Amniotic stem cell (primary cell): ENCODE results near the gene CDK18.
"Not testable (repeated sequence)": the region's sequence is repeated elsewhere in the genome, so short reads cannot be mapped to it uniquely, and the experiment has no call there.

Experiments used
- DNase-seq: peaks from one replicate; lab custom pipeline; 2025; lab: John Stamatoyannopoulos, UW

The CDK18 gene

DNA sequence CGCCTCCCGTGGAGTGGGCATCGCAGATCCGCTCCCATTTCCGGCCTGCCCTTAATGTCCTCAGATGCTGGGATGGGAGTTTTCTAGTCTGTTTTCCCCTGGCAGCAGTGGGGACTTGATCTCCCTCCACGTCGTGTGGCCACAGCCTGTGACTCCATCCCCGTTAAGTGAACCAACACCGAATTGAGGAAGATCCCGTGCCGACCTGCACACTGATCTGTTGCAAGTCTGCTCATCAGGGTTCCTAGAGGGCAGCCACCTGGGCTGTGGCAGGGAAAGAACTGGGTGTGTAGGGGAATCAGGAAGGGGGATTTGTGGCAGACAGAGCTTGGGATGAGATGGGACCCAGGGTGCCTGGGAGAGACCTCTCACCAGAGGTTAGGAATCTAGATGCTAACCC is 23.3 kb upstream of the CDK18 start:
- DNase-seq: no peak

DNA sequence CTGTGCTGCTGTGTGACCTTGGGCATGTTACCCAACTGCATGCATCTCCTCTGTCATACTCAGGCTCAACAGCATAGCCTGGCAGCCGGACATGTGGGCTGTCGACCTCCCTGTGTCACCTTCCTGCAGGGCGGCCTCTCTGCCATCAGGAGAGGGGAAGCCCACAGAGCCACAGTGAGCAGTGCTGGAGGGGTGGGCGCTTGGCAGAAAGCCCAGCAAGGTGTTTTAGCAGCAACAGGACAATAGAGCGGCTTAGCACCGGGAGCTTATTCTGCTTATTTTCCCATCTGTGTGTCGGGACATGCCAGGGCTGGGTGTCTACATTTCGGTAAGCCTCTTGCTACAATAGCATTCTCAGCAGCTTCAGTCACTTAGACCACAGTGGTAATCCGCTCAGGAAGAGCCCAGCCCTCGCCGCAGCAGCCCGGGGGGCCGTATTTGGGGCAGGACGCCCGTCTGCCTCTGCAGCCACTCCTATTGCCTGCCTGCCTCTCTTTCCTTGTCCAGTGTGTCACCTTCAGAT is 22.8 kb upstream of the CDK18 start:
- no peak for DNase-seq

DNA sequence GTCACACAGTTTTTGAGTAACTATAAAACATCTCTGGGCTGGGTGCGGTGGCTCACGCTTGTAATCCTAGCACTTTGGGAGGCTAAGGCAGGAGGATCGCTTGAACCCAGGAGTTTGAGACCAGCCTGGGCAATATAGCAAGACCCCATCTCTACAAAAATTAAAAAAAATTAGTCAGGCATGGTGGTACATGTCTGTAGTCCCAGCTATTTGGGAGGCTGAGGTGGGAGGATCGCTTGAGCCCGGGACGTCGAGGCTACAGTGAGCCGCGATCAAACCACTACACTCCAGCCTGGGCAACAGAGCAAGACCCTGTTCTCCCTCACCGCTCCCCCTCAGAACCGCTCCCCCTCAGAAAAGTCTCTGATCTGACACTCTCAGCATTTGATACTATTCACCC is 21.9 kb upstream of the CDK18 start:
- DNase-seq: not testable (repeated sequence)

DNA sequence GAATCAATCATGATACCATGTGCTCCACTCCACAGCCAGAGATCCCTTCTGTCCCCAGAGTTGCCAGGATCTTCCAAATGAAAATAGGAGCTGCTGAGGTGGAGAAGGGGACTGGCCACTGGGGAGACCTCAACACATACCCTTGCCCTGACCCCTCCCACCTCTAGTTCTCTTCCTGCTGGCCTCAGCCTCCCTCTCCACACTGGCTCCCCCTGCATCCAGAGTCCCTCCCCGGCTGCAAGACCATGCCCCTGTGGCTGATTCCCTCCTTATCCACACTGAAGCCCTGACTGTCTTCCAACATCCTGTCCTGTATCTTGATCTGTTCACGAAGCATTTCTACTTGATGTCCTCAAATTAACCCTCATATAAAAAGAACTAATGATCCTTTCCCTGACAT is 21.1 kb upstream of the CDK18 start:
- DNase-seq: no peak

- no peak for DNase-seq
Measured at GRCh38 chr1:205484985-205485967, 19.2 kb upstream of the CDK18 start.

DNA sequence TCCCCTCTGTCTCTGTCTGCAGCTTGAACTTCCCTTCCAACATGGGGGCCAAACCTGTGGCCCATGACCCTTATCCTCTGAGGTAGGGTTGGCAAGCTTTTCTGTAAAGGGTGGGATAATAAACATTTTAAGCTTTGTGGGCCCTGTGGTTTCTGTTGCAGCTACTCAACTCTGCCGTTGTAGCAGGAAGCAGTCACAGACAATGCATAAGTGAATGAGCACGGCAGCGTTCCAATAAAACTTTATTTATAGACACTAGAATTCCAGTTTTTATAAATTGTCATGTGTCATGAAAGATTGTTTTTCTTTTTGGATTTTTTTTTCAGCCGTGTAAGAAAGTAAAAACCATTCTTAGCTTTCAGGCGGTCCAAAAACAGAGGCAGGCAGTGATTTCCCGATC is 18.2 kb upstream of the CDK18 start:
- no peak for DNase-seq

- peak; percentile 34 for DNase-seq
Measured at GRCh38 chr1:205488074-205488723, 16.3 kb upstream of the CDK18 start.

GRCh38 chr1:205491794-205492193 is 12.7 kb upstream of the CDK18 start:
- DNase-seq: no peak

GRCh38 chr1:205492201-205492667 is 12.2 kb upstream of the CDK18 start:
- no peak for DNase-seq

- DNase-seq: no peak
Measured at GRCh38 chr1:205492774-205493173, 11.7 kb upstream of the CDK18 start.

DNA sequence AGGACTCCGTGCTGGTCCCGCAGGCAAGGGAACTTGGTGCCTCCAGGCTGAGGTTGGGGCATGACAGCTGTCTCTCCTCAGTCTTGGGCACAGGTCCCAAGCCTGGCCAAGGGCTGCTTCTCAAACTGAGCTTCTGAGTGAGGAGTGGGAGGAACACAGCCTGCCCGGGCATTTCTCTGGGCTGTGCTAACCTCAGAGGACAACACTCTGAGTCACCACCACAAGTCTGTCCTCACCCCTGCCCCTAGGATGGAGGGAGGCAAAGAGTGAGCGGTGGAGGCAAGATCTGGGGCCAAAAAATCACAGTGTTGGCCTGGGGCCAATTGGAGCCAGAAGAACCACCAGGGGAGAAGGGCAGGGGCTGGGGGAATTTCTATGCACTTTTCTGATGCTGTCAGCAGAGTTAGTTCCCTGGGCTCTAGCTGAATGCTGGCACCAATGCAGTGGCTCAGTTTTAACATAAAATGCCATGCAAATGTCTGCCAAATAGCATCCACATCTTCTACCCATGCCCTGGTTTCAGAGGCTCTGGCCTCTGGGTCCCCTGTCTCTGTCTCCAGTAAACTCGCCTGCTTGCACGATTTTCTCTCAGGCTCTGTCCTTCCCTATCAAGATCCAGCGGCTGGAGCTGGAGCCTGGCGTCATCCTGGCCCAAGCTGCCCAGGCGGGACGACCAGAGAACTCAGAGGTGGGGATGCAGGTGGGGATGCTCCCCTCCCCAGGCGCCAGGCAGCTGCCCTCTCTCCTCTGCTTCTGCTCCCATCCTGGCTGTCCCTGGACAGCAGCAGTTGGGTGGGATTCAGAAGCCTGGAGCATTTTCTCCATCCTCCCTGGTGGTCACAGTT is 11.0 kb upstream of the CDK18 start:
- DNase-seq: no peak

DNA sequence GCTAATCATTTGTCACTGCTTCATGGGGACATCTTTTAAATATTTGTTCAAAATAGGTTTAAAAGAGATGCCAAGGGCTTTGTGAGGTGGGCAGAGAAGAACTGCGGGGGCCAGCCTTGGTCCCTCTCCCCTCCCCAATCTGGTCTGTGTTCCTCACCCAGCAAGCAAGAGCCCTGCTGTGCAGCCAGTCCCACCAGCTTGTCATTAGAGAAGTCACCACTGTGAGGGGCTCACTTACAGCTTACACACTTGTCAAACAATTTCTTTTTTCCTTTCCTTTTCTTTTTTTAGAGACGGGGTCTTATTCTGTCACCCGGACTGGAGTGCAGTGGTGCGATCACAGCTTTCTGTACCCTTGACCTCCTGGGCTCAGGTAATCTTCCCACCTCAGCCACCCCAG is 10.4 kb upstream of the CDK18 start:
- no peak for DNase-seq

GRCh38 chr1:205495237-205495823 is 9.1 kb upstream of the CDK18 start:
- no peak for DNase-seq

GRCh38 chr1:205496661-205497060 is 7.8 kb upstream of the CDK18 start:
- no peak for DNase-seq

GRCh38 chr1:205497351-205497750 is 7.1 kb upstream of the CDK18 start:
- no peak for DNase-seq

GRCh38 chr1:205499789-205500188 is 4.7 kb upstream of the CDK18 start:
- DNase-seq: no peak

- DNase-seq: no peak
Measured at GRCh38 chr1:205500240-205501233, 3.9 kb upstream of the CDK18 start.

GRCh38 chr1:205502111-205502810 is 2.2 kb upstream of the CDK18 start:
- no peak for DNase-seq

DNA sequence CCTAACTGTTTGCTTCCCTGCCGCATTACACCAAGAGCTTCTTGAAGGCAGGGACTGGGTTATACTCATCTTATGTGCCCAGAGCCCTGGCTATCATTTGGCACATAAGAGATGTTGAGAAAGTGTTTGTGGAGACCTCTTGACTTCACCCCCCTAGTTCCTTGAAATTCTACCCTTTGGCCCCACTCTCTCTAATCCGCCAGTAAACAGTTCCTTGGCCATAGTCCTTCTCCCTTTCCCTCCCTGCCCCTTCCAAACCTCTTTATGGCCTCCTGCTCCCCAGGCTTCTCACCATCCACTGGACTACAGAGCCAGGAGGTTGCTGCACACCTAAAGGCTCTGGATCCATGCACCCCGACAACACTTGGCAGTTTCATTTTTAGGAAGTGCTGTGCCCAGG is 1.5 kb upstream of the CDK18 start:
- no peak for DNase-seq
